HG03565 (cell line): ENCODE results near the gene TMED10.
"Not testable (repeated sequence)": the region's sequence is repeated elsewhere in the genome, so short reads cannot be mapped to it uniquely, and the experiment has no call there.

Source experiments
- ATAC-seq: cut with Tn5 transposase; IDR thresholded peaks from one replicate; pipeline ENCODE4 v1.9.1; 2021; ENCODE audit warnings: mild to moderate bottlenecking, moderate library complexity; ENCODE audit not compliant: unreplicated experiment

Gene TMED10

DNA sequence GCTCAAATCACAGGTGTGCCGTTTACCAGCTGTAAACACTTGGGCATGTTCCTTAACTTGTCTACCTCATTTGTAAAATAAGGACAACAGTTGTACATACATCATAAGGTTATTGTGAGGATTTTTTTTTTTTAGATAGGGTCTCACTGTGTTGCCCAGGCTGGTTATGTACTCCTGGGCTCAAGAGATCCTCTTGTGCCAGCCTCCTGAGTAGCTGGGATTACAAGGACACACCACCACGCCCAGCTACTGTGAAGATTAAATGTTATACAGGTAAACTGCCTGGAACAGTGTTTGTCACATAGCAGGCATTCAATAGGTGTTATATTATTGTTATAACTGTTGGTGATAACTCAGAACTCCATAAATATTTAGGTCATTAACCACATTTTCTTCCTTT, 12.7 kb downstream of the TMED10 start:
- no peak for ATAC-seq

DNA sequence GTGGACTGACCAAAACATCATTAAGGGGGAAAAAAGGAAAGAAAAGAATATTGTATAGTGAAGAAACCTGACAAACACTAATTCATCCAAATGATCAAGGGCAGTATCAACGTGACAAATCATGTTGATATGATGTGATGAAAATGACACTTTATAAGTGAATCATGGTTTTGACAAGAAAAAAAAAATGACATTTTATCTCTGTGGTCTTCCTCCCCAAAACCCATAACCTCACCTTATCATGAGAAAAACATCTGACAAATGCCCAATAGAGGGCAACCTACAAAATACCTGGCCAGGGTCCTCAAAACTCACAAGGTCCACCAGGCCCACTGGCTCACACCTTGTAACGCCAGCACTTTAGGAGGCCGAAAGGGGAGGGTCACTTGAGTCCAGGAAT, 13.8 kb downstream of the TMED10 start:
- ATAC-seq: no peak

DNA sequence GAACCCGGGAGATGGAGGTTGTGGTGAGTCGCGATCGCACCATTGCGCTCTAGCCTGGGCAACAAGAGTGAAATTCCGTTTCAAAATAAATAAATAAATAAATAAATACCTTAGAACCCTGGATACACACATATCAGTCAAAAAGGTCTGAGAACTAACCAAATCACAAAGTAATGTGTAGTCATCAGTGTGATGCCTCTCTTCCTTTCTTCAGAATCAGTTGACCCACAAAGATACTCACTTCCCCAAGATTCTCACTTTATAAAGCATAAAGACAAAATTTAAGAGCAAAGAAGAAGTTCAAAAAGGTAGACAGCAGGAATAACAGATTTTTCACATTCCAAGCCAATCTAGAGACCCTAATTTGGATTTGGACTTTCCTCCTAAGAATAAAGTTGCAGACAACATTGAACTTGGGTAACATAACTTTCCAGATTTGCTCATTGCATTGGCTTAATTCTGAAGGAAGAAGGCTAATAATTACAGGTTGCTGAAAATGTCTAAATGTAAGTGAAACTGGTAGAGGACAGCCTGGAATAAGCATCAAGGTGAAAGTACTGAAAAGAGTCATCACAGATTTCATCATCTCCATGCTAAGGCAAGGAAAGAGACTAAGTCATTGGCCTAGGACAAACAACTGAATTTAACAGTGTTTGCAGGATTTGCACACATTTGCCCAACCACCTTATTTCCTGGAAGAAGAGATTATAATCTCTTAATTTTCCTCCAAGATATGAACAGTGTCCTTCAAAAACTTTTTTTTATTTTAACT, 17.4 kb downstream of the TMED10 start:
- peak; percentile 49 for ATAC-seq

GRCh38 chr14:75156901-75157300, 19.5 kb downstream of the TMED10 start:
- ATAC-seq: no peak

GRCh38 chr14:75156111-75156510, 20.3 kb downstream of the TMED10 start:
- no peak for ATAC-seq

- no peak for ATAC-seq
Measured at GRCh38 chr14:75155169-75155568, 21.2 kb downstream of the TMED10 start.

GRCh38 chr14:75153295-75153694, 23.1 kb downstream of the TMED10 start:
- ATAC-seq: no peak

DNA sequence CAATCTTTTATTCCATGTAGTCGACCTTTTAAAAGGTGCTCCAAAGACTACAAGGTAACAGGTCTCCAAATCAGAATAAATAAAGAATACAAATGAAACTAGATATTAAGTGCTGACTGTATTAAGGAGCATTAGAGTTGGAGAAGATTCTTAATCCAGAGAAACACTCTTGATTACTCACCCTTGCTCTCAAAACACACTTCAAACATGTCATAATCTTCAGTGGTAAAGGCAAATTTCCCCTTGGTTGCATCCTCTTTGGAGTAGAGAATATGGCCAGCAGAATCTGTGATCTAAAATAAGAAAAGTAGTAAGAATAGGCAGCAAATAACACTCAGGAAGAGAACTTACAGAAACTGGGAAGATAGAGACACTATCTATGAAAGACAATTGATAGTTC, 24.6 kb downstream of the TMED10 start:
- no peak for ATAC-seq

- not testable (repeated sequence) for ATAC-seq
Measured at GRCh38 chr14:75150637-75151036, 25.8 kb downstream of the TMED10 start.

- ATAC-seq: no peak
Measured at GRCh38 chr14:75150150-75150549, 26.3 kb downstream of the TMED10 start.

DNA sequence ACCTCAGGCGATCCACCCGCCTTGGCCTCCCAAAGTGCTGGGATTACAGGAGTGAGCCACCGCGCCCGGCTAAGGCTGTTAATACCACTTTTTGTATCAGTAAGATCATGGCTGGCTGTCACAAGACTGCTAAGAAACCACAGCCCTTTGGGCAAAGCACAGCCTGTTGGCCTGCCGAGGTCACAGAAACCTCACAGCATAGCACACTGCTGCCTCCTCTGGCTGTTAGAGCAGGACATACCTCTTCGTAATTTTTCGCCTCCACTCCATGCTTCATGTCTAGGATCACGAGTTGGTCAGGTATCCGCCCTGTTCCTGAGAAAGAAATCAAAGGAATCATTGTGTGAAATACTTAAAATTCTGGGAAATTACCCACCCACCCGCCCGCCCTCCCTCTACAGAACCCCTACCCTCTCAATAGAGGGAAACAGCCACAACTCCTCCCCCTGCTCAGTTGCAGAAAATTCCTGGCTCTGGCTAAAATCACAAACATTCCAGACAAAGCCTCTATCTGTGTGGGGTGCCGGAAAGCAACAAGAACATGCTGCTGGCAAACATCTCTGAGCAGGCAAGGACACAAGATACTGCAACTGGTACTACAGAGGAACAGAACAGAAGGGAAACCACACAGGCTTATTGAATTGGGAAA, 28.9 kb downstream of the TMED10 start:
- no peak for ATAC-seq

DNA sequence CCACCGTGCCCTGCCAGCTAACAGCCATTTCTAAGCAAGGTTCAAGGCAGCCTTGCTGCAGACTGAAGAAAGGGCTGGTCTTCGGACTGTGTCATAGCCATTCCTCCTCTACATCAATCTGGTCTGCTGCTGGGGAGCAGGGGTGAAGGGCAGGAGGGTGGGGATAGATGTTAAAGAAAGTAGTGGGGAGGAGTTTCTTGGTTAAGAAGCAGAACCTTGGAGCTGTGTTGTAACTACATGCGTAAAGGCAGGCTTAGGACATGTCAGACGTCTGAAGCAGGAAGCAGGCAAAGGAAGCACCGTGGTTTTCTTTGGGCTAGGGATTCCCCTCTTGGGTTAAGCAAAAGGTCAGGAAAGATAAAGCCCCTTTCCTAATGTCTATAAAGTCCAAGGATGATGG, 31.5 kb downstream of the TMED10 start:
- ATAC-seq: no peak

DNA sequence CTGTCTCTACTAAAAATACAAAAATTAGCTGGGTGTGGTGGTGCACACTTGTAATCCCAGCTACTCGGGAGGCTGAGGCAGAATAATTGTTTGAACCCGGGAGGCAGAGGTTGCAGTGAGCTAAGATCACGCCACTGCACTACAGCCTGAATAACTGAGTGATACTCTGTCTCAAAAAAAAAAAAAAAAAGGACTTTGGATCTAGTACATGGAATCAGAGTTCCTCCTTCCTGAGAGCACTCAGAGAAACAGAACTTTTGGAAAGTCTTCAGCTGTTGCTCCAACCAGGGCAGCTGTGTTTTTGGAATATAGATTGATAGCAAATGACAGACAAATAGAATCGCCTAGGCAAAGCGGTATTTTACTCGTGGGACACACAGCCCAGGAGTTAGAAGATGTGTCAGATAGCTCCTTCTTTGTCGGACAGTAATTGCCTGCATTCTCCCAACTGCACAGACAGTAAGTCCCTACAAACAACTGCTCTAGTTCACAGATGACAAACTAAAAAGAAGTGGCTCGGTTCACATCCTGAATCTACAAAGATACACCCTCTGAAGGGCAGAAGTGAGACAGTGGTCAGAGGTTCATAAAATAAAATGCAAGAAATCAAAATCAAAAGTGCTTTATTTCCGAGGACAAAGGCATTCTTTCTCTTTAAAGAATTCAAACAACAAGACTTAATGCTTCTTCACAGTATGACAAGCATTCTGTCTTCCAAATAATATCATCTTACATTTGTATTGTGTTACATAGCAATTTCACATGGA, 32.5 kb downstream of the TMED10 start:
- no peak for ATAC-seq

DNA sequence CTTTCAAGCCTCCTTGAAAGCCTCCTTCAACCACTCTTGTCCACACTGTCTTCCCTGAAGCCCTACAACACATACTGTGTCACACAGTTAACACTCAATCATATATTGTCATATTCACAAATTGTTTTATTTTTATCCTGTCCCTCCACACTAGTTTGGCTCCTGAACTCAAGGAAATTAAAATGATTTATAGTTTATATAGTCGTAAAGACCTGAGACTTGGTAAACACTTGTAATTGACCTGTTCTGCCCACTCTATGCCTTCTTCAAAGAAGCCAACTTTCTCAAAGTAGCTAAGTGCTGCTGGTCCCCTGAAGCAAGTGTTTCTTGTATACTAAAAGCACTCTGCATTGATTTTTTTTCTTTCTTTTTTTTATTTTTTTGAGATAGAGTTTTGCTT, 33.9 kb downstream of the TMED10 start:
- no peak for ATAC-seq

- no peak for ATAC-seq
Measured at GRCh38 chr14:75141967-75142366, 34.4 kb downstream of the TMED10 start.

DNA sequence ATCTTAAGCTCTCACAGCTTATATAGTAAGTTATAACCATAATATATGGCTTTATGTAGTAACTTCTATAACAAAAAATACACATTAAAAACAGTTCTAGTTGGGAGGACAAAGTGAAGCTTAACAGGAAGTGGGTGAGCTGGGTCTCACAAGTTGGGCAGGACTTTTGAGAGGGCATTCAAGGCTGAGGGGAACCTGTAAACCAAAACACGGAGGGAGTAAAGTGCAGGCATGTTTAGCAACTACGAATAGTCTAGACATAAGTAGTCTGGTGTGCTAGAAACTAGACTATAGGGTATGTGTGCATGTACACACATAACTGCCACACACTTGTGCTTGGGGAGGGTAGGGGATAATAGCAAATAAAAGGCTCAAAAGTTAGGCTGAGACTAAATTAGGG, 35.4 kb downstream of the TMED10 start:
- no peak for ATAC-seq

DNA sequence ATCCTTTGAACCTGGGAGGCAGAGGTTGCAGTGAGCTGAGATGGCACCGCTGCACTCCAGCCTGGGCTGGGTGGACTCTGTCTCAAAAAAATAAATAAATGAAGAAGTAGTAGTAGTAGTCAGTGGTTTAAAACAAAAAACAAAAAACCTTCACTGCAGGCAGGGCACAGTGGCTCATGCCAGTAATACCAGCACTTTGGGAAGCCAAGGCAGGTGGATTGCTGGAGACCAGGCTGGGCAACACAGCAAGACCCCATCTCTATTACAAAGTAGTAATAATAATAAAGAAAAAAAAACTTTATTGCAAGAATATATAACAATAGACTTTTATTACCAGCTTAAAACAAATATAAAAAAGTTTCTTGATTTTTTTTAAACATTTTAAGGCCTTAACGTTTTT, 35.8 kb downstream of the TMED10 start:
- no peak for ATAC-seq

- no peak for ATAC-seq
Measured at GRCh38 chr14:75139185-75139584, 37.2 kb downstream of the TMED10 start.

GRCh38 chr14:75138492-75138891, 37.9 kb downstream of the TMED10 start:
- no peak for ATAC-seq

- no peak for ATAC-seq
Measured at GRCh38 chr14:75134644-75135043, 41.8 kb downstream of the TMED10 start.

- no peak for ATAC-seq
Measured at GRCh38 chr14:75133597-75133996, 42.8 kb downstream of the TMED10 start.
